Osteoblast (primary cell): ENCODE data around the gene CAMK2A. TPM values are rescaled to one million over a fixed set of nuclear protein-coding genes. Genes with fewer than 3 reads are reported as not detected.

Source experiments
- DNase-seq: peaks from one replicate; pipeline ENCODE4 v3.0.0; 2011; ENCODE audit warnings: low spot score, mixed read lengths; ENCODE audit not compliant: insufficient read length; ENCODE audit errors: missing footprints
- H2AFZ ChIP-seq: 2 replicates; pipeline ENCODE4 v1.6.0; 2011; ENCODE audit warnings: mild to moderate bottlenecking, low read length
- H3K27ac ChIP-seq: 2 replicates; pipeline ENCODE4 v1.5.1; 2011; ENCODE audit warnings: mild to moderate bottlenecking, low read depth, low read length, moderate library complexity
- H3K27me3 ChIP-seq: 2 replicates; pipeline ENCODE4 v1.6.0; 2012; ENCODE audit warnings: mild to moderate bottlenecking, control low read depth, inconsistent platforms, low read length, moderate library complexity; ENCODE audit not compliant: insufficient read depth
- H3K36me3 ChIP-seq: 2 replicates; pipeline ENCODE4 v1.5.1; 2011; ENCODE audit warnings: mild to moderate bottlenecking, low read length, control low read depth, moderate library complexity; ENCODE audit not compliant: insufficient read depth
- H3K4me1 ChIP-seq: 2 replicates; pipeline ENCODE4 v1.5.1; 2011; ENCODE audit warnings: mild to moderate bottlenecking, low read length, control low read depth, moderate library complexity; ENCODE audit not compliant: insufficient read depth
- H3K4me2 ChIP-seq: 2 replicates; pipeline ENCODE4 v1.6.0; 2011; ENCODE audit warnings: mild to moderate bottlenecking, low read length; ENCODE audit not compliant: insufficient read depth
- H3K4me3 ChIP-seq: fragments of 200-600 bp; sonication (generic); 3 replicates; pipeline ENCODE4 v1.5.1; 2012; ENCODE audit warnings: mild to moderate bottlenecking, low read length, inconsistent platforms; ENCODE audit not compliant: insufficient read depth
- H3K79me2 ChIP-seq: 2 replicates; pipeline ENCODE4 v1.6.0; 2012; ENCODE audit warnings: mild to moderate bottlenecking, low read length, control low read depth, inconsistent platforms; ENCODE audit not compliant: insufficient read depth
- H3K9me3 ChIP-seq: 2 replicates; pipeline ENCODE4 v1.5.1; 2011; ENCODE audit warnings: low read depth, low read length, control low read depth
- H4K20me1 ChIP-seq: 2 replicates; pipeline ENCODE4 v1.6.0; 2012; ENCODE audit warnings: mild to moderate bottlenecking, low read length, control low read depth; ENCODE audit not compliant: insufficient read depth
- CTCF ChIP-seq: IDR thresholded peaks from 2 replicates; pipeline ENCODE4 v1.5.1; 2011; ENCODE audit warnings: mild to moderate bottlenecking, low read depth, low read length, moderate library complexity; ENCODE audit errors: extremely low read depth
- total RNA-seq: library from RNA; depleted of rRNA; stranded (reverse); fragments of >200 nt; gene quantifications from 2 replicates; pipeline ENCODE4 v1.2.3, GENCODE V29; 2012

CAMK2A gene
- total RNA-seq, 1 donor, result 0.36 TPM

GRCh38 chr5:150208187-150209098, 81.1 kb downstream of the CAMK2A start:
- Histone ChIP-seq H3K4me3 (peak overlapping the region; percentile 39), H3K79me2 (no peaks in the 10 kb centered on the region), H3K27me3 (no peaks in the 10 kb centered on the region), H3K36me3 (no peaks in the 10 kb centered on the region), H3K4me1 (peaks cover 18% of the 10 kb centered on the region), H4K20me1 (no peaks in the 10 kb centered on the region), H3K9me3 (no peaks in the 10 kb centered on the region), H3K27ac (peak overlapping the region; percentile 90), H3K4me2 (peak overlapping the region; percentile 69), H2AFZ (peak overlapping the region; percentile 87)
- DNase-seq, result peak; percentile 97
- no peak for TF ChIP-seq CTCF

GRCh38 chr5:150206779-150207115, 82.8 kb downstream of the CAMK2A start:
- no peak for DNase-seq
- no peaks in the 10 kb centered on the region for H3K27me3 ChIP-seq
- no peak overlapping the region for H3K27ac ChIP-seq
- TF ChIP-seq CTCF, result no peak
- H4K20me1 ChIP-seq, result no peaks in the 10 kb centered on the region
- H2AFZ ChIP-seq, result no peak overlapping the region
- no peak overlapping the region for H3K4me2 ChIP-seq
- peaks cover 18% of the 10 kb centered on the region for H3K4me1 ChIP-seq
- H3K36me3 ChIP-seq, result no peaks in the 10 kb centered on the region
- no peaks in the 10 kb centered on the region for H3K9me3 ChIP-seq
- no peaks in the 10 kb centered on the region for H3K79me2 ChIP-seq
- no peak overlapping the region for H3K4me3 ChIP-seq

GRCh38 chr5:150206098-150206778, 83.3 kb downstream of the CAMK2A start:
- no peak overlapping the region for H3K27ac ChIP-seq
- H3K4me3 ChIP-seq, result no peak overlapping the region
- no peak for DNase-seq
- H3K36me3 ChIP-seq, result no peaks in the 10 kb centered on the region
- H3K4me1 ChIP-seq, result peaks cover 18% of the 10 kb centered on the region
- no peak overlapping the region for H2AFZ ChIP-seq
- H3K9me3 ChIP-seq, result no peaks in the 10 kb centered on the region
- H4K20me1 ChIP-seq, result no peaks in the 10 kb centered on the region
- no peak for TF ChIP-seq CTCF
- no peaks in the 10 kb centered on the region for H3K79me2 ChIP-seq
- H3K27me3 ChIP-seq, result no peaks in the 10 kb centered on the region
- no peak overlapping the region for H3K4me2 ChIP-seq

- Histone ChIP-seq H3K79me2 (no peaks in the 10 kb centered on the region), H3K4me3 (no peak overlapping the region), H3K36me3 (no peaks in the 10 kb centered on the region), H2AFZ (no peak overlapping the region), H3K27ac (no peak overlapping the region), H3K27me3 (peaks cover 4% of the 10 kb centered on the region), H3K4me2 (no peak overlapping the region), H3K4me1 (peaks cover 14% of the 10 kb centered on the region), H4K20me1 (no peaks in the 10 kb centered on the region), H3K9me3 (no peaks in the 10 kb centered on the region)
- DNase-seq, result no peak
- TF ChIP-seq CTCF, result no peak
Observed at GRCh38 chr5:150204590-150204960, 85.0 kb downstream of the CAMK2A start.
